T-helper 1 cell treated with Interleukin-12 subunit alpha and Interleukin-12 subunit beta and Interleukin-4 antibody, amounts not matched to agents 30 μg/mL and 1 μg/mL, for 36 hours (primary cell): ENCODE data around the gene GALNT2.

Source experiments
- H3K27ac Mint-ChIP-seq: one replicate; pipeline ENCODE4 v1.8.0; 2021; ENCODE audit warnings: mild to moderate bottlenecking, mixed read lengths
- H3K27me3 Mint-ChIP-seq: one replicate; pipeline ENCODE4 v1.8.0; 2021; ENCODE audit warnings: low read depth, mixed read lengths
- H3K36me3 Mint-ChIP-seq: one replicate; pipeline ENCODE4 v1.8.0; 2021; ENCODE audit warnings: low read depth, mixed read lengths
- H3K4me1 Mint-ChIP-seq: one replicate; pipeline ENCODE4 v1.8.0; 2021; ENCODE audit warnings: low read depth, mixed read lengths
- H3K4me3 Mint-ChIP-seq: one replicate; pipeline ENCODE4 v1.8.0; 2021; ENCODE audit warnings: mild to moderate bottlenecking, moderate library complexity, mixed read lengths
- H3K9me3 Mint-ChIP-seq: one replicate; pipeline ENCODE4 v1.8.0; 2021; ENCODE audit warnings: mixed read lengths

The GALNT2 gene

GRCh38 chr1:230328342-230329015, 261.4 kb downstream of the GALNT2 start:
- no peaks in the 10 kb centered on the region for H3K9me3 Mint-ChIP-seq
- H3K27me3 Mint-ChIP-seq, result no peaks in the 10 kb centered on the region
- H3K4me3 Mint-ChIP-seq, result peak overlapping the region; percentile 9
- H3K27ac Mint-ChIP-seq, result no peak overlapping the region
- peaks cover 7% of the 10 kb centered on the region for H3K4me1 Mint-ChIP-seq
- H3K36me3 Mint-ChIP-seq, result no peaks in the 10 kb centered on the region

- H3K9me3 Mint-ChIP-seq, result no peaks in the 10 kb centered on the region
- H3K27me3 Mint-ChIP-seq, result no peaks in the 10 kb centered on the region
- H3K36me3 Mint-ChIP-seq, result no peaks in the 10 kb centered on the region
- H3K4me3 Mint-ChIP-seq, result no peak overlapping the region
- no peak overlapping the region for H3K27ac Mint-ChIP-seq
- H3K4me1 Mint-ChIP-seq, result peaks cover 7% of the 10 kb centered on the region
These were observed 263.1 kb downstream of the GALNT2 start for GRCh38 chr1:230330157-230330556.
